AG09319 (cell line): ENCODE data around the gene BCKDK.
"Not testable (repeated sequence)": the region's sequence is repeated elsewhere in the genome, so short reads cannot be mapped to it uniquely, and the experiment has no call there.

Source experiments
- DNase-seq: peaks from one replicate; pipeline ENCODE4 v3.0.0-alpha.2; 2010; ENCODE audit warnings: low read depth; ENCODE audit errors: extremely low read depth
- CTCF ChIP-seq: IDR thresholded peaks from 2 replicates; pipeline ENCODE4 v1.5.1; 2011; ENCODE audit warnings: low read depth, mild to moderate bottlenecking, inconsistent platforms, low read length, moderate library complexity

The BCKDK gene

GRCh38 chr16:31089199-31089598, 19.0 kb upstream of the BCKDK start:
- no peak for DNase-seq
- no peak for TF ChIP-seq CTCF

DNA sequence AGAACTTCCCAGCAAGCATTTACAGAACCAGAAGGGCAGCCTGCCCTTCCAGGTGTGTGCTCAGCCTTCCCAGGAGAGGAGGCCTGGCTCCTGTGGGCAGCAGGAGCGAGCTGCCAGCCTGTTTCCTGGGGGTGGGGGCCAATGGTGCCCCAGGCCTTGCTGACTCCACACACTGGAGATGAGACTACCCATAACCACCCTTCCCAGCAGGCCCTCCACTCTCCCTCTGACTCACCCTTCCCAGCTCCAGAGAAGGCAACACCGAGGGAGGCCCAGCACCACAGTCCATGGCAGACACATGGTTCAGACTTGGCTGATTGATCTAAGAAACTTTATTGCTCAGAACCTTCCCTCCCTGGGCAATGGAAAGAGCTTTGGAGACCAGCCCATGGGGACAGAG, 17.6 kb upstream of the BCKDK start:
- no peak for TF ChIP-seq CTCF
- DNase-seq, result no peak

DNA sequence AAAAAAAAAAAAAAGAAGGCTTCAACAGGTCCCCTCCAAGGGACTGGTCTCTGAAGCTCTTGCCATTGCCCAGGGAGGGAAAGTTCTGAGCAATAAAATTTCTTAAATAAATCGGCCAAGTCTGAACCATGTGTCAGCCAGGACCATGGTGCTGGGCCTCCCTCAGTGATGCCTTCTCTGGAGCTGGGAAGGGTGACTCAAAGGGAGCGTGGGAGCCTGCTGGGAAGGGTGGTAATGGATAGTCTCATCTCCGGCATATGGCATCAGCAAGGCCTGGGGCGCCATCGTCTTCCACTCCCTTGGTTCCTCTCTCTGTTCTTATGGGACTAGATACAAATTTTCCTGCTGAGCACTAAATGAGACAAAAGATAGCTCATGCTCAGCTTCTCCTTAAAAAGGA, 15.9 kb upstream of the BCKDK start:
- DNase-seq, result no peak

DNA sequence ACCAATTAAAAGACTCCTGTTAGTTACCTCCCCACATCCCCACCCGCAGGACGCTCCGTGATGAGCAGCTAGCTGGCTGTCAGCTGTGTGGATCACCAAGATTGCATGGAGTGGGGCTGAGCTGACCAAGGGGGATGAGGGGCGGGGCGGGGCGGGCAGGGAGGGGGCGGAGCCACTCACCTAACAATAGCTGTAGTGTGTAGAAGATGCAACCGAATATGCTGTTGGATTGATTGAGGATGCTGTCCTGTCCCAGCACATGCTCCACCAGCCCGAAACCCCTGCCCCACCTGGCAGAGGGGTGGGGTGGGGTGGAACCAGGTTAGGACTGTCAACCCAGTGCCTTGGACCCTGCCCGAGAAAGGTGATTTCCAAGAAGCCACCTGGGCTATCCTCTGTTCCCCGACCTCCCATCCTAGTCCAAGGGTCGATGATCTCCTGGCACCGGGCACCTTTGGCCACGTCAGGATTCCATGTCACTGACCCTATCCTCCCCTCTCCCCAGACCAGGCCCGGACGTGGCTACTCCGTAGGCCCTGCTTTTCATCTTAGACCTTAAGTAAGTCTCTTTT, 15.0 kb upstream of the BCKDK start:
- TF ChIP-seq CTCF, result no peak
- no peak for DNase-seq

More for the DNA sequence above, 15.9 kb upstream of the BCKDK start:
- no peak for TF ChIP-seq CTCF

- TF ChIP-seq CTCF, result no peak
- no peak for DNase-seq
Measured at GRCh38 chr16:31094088-31094423, 14.1 kb upstream of the BCKDK start.

- DNase-seq, result peak; percentile 92
- TF ChIP-seq CTCF, result no peak
Measured at GRCh38 chr16:31094424-31095120, 13.6 kb upstream of the BCKDK start, which contains the start of gene VKORC1. Gene VKORC1 (minus strand): TSS chr16:31094797. CDS start chr16:31094729, 68 bp downstream.

DNA sequence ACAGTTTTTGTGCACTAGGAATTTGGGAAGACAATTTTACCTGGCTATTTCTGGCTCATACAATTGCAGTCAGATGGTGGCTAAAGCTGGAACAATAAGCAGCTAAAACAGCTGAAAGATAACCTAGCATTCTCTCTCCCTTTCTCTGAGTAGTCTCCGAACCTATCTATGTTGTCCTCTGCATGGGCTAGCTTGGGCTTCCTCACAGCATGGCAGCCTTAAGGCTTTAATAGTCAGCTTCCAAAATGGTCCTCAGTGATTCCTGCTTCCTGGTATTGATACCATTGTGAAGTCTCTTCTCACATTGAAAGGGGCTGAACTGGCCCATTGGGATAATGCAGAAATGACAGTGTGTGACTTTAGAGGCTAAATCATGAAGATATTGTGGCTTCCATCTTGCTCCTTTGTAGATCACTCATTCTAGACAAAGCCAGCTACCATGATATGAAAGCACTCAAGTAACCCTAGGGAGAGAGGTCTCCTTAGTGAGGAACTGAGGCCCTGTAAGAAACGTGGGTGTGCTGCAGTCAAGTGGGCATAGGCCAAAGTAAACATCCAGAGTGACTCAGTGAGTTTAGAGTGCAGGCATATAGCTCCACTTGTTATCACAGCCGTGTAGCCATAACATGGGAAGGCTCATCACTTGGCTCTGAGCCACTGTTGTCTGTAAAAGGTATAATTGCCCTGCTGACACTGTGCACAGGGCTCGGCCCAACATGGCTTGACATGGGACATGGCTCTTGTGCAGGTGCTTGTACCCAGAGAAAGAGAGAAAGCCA, 8.1 kb upstream of the BCKDK start:
- no peak for DNase-seq
- TF ChIP-seq CTCF, result no peak

DNA sequence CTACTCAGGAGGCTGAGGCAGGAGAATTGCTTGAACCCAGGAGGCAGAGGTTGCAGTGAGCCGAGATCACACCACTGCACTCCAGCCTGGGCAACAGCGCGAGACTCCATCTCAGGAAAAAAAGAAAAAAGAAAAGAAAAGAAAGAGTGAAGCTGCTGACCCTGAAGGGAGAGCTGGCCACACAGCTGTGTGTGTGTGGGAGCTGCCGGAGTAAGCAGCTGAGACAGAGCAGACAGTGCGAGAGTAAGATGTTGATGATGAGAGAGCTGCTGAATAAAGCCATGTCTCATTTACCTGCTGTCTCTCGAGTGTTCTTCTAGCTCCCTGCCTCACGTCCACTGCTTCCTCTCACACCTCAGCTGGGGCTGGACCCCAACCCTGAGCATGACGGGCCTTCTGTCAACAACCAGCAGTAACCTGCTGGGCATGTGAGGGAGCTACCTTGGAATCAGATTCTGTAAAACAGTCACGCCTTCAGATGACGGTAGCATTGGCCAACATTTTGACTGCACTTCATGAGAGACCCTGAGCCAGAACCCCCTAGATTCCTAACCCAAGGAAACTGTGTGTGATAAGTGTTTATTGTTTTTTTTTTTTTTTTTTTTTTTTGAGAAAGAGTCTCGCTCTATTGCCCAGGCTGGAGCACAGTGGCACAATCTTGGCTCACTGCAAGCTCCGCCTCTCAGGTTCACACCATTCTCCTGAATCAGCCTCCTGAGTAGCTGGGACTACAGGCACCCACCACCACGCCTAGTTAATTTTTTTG, 7.1 kb upstream of the BCKDK start:
- DNase-seq, result not testable (repeated sequence)
